ENCODE measurements around the gene DUOX1.

- no peak for TF ChIP-seq CTCF (IDR thresholded peaks at IDR 0.05)
- no peak for TF ChIP-seq POLR2A (IDR thresholded peaks at IDR 0.05)
Measured at GRCh38 chr15:45134046-45134445, 4.3 kb downstream of the DUOX1 start.
